HG03432 (cell line): Measurements from ENCODE around the gene MYO5C.
A peak's percentile ranks its signal among the peaks of the same experiment; 100 is the strongest.

ENCODE experiments used
- ATAC-seq: cut with Tn5 transposase; IDR thresholded peaks from one replicate; pipeline ENCODE4 v1.9.1; 2021; ENCODE audit warnings: mild to moderate bottlenecking, moderate library complexity; ENCODE audit not compliant: unreplicated experiment

Gene MYO5C

DNA sequence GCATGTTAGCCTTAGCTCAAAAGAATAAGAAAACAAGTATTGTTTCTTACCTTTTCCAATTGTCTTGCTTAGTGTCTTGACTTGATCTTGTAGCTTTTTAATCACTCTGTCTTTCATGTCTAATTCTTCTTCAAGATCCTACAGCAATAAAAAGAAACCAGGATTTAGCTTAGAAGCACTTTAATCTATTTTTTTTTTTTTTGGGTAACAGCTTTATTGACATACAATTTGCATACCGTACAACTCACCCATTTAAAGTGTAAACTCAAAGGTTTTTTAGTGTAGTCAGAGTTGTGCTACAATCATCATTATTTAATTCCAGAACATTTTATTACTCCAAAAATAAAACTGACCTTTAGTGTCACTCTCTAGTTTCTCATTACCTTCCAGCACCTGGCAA, 81.1 kb downstream of the MYO5C start:
- no peak for ATAC-seq

- no peak for ATAC-seq
Observed at GRCh38 chr15:52213206-52213605, 82.4 kb downstream of the MYO5C start.

DNA sequence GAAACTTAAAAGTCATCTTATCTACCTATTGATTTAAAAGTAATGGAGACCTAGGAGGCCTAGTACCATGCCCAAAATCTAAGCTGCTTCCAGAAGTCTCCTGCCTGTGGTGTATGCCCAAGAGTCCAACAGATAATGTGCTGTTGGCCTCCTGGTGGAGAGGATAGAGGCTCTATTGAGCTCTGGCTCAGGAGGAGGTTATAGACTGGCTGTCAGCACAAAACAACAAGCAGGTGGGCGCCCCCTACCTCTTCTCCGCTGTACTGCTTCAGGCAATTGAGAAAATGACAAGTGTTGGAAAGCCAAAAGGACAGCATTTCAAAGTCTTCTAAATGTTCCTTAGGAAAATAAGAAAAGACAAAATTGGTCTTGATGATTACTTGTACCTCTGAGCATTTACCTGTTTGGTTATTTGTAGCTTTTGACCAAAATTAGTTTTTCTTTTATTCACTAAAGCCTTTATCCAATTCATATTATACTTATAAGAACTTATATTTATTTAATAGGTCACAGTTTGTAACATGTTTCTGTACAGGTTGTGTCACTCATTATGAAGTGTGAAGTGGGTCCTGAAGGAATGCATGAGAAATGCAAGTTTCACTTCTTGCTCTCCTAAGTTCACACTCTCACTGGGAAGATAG, 87.2 kb downstream of the MYO5C start:
- ATAC-seq, result peak; percentile 85

DNA sequence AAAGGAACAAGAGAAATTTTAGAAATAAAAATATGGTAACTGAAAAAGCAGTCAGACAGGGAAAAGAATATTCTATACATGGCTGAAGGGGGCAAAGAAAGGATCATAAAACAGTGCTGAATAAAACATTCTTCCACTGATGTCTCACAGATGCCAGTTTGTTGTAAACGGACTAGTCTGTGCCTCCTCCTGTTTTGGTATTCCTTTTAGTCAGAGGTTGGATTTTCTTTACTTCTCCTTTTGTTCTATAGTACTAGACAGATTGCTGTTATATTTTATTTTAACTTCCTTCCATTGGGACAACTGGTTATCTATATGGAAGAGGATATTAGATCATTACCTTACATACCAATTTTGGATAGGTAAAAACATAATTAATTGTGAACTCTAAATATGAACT, 88.4 kb downstream of the MYO5C start:
- no peak for ATAC-seq

DNA sequence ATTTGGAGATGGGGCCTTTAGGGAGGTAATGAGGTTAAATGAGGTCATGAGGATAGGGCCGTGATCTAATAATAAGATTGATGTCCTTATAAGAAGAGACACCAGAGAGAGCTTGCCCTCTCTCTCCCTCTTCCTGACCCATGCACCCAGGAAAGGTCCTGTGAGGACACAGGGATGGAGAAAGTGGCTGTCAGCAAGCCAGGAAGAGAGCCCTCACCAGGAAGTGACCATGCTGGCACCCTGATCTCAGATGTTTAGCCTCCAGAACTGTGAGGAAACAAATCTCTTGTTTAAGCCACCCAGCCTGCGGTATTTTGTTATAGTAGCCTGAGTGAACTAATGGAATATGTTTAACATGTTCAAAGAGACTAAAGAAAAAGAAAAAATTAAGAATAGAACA, 89.2 kb downstream of the MYO5C start:
- no peak for ATAC-seq

DNA sequence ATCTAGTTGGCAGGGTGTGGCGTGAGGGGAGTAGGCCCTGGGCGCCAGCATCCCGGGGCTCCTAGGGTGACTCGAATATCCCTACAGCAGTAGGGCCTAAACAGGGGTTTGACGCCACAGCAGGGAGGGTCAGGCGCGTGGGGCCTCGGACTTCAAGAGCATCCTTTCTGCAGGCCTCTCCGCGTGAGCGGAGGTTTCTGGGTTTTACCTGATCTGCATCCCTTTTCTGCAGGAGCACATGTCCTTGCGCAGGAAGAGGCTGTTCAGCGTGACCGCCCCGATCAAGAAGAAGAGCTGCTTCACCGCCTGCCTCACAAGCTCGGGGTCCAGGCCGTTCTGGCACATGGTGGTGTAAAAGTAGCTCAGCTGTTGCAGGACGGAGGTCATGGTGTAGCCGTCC, 90.9 kb downstream of the MYO5C start:
- ATAC-seq, result no peak

GRCh38 chr15:52200831-52201365, 94.7 kb downstream of the MYO5C start:
- ATAC-seq, result no peak

GRCh38 chr15:52199271-52199670, 96.3 kb downstream of the MYO5C start:
- no peak for ATAC-seq

DNA sequence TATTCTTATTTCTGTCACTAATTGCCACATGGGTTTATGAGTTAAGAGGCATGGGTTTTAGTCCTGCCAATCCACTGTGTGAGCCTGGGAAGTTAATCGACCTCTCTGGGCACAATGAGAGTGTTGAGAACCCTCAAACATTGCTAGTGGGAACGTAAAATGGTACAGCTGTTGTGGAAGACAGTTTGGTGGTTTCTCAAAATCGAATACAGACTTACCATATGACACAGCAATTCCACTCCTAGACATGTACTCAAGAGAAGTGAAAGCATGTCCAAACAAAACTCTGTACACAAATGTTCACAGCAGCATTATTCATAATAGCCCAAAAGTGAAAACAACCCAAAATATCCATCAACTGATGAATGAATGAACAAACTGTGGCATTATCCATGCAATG, 98.7 kb downstream of the MYO5C start:
- ATAC-seq, result no peak

DNA sequence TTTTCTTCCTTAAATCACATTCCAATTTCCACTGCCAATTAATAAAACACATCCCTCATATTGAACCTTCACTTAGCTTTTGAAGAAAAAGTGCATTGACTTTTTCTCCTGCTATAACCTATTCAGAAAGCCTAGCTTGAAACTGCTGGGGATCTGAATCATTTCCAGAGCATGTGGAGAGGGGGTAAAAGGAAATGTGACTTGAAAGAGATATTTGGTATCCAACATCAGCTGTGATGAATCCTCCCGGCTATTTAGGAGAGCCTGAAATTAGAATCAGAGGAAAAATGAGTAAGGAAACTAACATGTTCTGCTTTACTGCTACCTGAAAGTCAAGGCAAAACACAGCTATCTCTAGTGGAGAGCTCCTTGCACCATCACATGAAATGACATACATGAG, 101.8 kb downstream of the MYO5C start:
- ATAC-seq, result no peak

DNA sequence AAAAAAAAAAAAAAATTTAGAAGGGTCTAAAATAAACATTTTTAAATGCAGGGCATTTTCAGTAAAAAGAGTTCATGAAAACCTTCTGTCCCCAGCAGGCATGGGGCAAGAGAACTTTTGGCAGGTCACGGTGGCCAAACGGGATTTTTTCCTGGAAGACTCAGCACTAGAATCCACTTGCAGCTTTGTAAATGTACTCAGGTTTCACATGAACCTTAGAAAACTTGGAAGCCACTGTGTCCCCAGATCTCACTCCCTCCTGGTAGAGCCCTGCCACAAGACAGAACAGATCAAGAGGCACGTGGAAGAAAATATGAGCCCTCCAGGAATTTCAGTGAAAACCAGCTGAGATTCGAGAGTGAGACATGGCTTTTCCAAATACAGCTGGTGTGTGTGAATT, 102.3 kb downstream of the MYO5C start:
- no peak for ATAC-seq

- ATAC-seq, result no peak
Observed at GRCh38 chr15:52191207-52191606, 104.4 kb downstream of the MYO5C start, which contains the start of gene GNB5. GNB5 (minus strand) TSS chr15:52191392; CDS start chr15:52184676, 6,716 bp downstream.

- ATAC-seq, result no peak
Observed at GRCh38 chr15:52186651-52187486, 108.7 kb downstream of the MYO5C start.

GRCh38 chr15:52185151-52185561, 110.4 kb downstream of the MYO5C start:
- no peak for ATAC-seq

- ATAC-seq, result no peak
Observed at GRCh38 chr15:52184721-52185120, 110.9 kb downstream of the MYO5C start.

- no peak for ATAC-seq
Observed at GRCh38 chr15:52183562-52184173, 111.9 kb downstream of the MYO5C start.

DNA sequence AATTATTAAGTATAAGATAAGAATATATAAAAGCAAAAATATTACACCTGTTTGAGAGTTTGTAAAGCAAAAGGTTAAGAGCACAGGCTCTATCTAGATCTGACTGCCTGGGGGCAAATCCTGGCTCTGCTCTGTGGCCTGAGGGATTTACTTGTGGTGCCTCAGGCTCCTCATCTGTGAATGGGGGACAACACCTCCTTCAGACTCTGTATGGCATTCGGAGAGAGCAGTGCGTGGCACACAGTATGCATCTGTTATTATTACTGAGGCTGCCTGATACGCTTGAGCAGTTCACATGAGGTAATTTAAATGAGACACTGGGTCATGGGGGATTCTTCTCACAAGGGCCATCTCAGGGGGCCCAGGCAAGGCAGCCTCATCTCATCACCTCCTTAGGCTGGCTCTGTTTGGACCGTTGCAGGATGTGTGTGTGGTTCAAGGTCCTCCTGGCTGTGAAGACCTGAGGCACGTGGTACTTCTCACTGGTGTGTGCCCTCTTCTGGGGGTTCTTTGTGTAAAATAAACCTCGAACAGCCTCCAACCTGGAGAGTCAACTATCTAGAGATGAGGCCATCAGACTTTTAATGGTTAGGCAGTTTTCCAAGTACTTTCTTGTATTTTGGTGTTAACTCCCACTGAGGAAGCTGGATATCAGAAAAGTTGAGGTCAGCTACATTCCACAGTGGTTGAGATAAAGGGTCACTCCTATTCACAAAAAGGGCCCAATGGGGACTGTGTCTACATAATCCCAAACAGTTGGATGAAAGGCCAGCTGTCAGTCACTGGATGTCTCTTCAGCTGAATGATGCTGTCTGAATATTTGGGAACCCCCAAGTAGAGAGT, 113.4 kb downstream of the MYO5C start:
- ATAC-seq, result no peak

DNA sequence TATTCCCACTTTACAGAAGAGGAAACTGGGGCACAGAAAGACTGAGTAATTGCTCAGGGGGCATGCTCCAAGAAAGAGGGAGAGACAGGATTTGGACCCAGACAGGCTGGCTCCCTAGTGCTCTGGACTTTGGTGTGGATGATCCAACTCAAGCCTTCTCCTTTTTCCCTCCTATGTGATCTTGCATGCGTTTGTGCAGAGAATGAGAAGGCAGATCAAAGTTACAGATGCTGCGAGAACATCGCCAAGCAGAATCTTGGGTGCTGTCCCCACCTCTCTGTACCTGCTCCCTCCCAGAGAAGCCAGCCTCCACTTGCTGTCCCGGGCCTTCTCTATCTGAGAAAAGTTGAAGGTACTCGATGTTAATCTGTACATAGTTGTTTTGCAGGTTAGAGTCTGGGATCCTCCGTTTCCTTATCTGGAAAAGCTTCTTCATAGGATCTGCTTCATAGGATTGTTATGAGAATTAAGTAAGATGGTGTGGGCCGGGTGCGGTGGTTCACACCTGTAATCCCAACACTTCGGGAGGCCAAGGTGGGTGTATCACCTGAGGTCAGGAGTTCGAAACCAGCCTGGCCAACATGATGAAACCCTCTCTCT, 114.7 kb downstream of the MYO5C start:
- no peak for ATAC-seq

GRCh38 chr15:52180196-52180835, 115.3 kb downstream of the MYO5C start:
- ATAC-seq, result peak; percentile 36
